ENCODE data around the gene KCNQ1OT1. TPM values are rescaled to one million over a fixed set of nuclear protein-coding genes. Genes with fewer than 3 reads are reported as not detected.

The KCNQ1OT1 gene
- total RNA-seq, 1 donor from 2014 or later = 3.4 TPM

- peak in 1 of 2 donors; percentile 82 for DNase-seq (ENCODE audit: extremely low spot score in 2 of 2)
- Histone ChIP-seq H3K27ac (no peak overlapping the region), H3K27me3 (no peaks in the 10 kb centered on the region), H3K4me3 (no peak overlapping the region), H3K9me3 (peaks cover 12% of the 10 kb centered on the region), H3K4me1 (no peaks in the 10 kb centered on the region), H3K36me3 (no peaks in the 10 kb centered on the region)
- TF ChIP-seq POLR2AphosphoS5 (IDR thresholded peaks at IDR 0.05; ENCODE audit: insufficient read depth in 1 of 2, low read depth in 1 of 2) (no peak), POLR2A (IDR thresholded peaks at IDR 0.05) (no peak)
- TF ChIP-seq, protein P1, sequence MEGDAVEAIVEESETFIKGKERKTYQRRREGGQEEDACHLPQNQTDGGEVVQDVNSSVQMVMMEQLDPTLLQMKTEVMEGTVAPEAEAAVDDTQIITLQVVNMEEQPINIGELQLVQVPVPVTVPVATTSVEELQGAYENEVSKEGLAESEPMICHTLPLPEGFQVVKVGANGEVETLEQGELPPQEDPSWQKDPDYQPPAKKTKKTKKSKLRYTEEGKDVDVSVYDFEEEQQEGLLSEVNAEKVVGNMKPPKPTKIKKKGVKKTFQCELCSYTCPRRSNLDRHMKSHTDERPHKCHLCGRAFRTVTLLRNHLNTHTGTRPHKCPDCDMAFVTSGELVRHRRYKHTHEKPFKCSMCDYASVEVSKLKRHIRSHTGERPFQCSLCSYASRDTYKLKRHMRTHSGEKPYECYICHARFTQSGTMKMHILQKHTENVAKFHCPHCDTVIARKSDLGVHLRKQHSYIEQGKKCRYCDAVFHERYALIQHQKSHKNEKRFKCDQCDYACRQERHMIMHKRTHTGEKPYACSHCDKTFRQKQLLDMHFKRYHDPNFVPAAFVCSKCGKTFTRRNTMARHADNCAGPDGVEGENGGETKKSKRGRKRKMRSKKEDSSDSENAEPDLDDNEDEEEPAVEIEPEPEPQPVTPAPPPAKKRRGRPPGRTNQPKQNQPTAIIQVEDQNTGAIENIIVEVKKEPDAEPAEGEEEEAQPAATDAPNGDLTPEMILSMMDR (IDR thresholded peaks at IDR 0.05) = no peak
- intact Hi-C loops (cut with DNase I) = no loop called here
Observed at GRCh38 chr11:2664376-2664775, 35.4 kb downstream of the KCNQ1OT1 start.

DNA sequence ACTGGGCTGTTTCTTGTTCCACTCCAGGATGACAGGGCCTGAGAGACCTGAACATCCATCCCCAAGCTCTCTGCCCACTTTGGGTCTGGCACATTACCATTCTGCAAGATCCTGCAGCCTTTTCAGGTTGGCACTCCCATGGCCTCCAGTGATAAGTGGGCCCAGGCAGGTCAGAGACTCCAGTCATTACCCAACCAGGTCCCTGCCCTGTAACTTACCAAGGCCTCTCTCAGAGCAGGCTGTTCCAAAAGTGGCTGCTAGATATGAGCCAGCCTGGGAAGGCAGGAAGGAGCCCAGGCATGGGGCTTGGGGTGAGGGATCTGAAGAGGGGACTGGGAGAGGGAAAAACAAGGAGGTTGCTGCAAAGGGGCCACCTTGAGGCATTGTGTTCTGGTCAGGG is 35.9 kb downstream of the KCNQ1OT1 start:
- intact Hi-C loops (cut with DNase I) = no loop called here
- Histone ChIP-seq H3K4me1 (no peaks in the 10 kb centered on the region), H3K9me3 (peaks cover 12% of the 10 kb centered on the region), H3K4me3 (no peak overlapping the region), H3K27me3 (no peaks in the 10 kb centered on the region), H3K36me3 (no peaks in the 10 kb centered on the region), H3K27ac (no peak overlapping the region)
- TF ChIP-seq, protein P1 (IDR thresholded peaks at IDR 0.05) = no peak
- no peak for TF ChIP-seq POLR2AphosphoS5 (IDR thresholded peaks at IDR 0.05; ENCODE audit: insufficient read depth in 1 of 2, low read depth in 1 of 2)
- TF ChIP-seq POLR2A (IDR thresholded peaks at IDR 0.05) = no peak
- DNase-seq (ENCODE audit: extremely low spot score in 2 of 2) = peak in 1 of 2 donors; percentile 70

DNA sequence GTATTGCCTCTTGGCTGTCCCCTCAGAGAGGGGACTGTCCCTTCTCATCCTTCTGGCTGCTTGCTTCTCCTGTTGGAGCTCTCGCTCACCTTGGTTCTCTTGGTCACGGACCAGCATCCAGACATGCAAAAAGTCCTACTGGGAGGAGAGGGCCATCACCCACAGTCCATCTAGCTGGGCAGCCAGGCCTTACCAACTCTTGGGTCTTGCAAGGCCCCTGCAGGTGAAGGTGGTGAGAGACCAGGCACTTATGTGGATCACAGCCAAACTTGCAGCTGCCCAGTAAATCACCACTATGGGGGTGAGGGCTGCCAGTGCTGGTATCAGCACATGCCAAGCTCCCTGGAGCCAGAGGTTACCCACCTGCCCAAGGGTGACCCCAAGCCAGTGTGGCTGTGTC is 36.3 kb downstream of the KCNQ1OT1 start:
- peaks cover 12% of the 10 kb centered on the region for H3K9me3 ChIP-seq
- intact Hi-C loops (cut with DNase I) = no loop called here
- H3K27me3 ChIP-seq = no peaks in the 10 kb centered on the region
- H3K36me3 ChIP-seq = no peaks in the 10 kb centered on the region
- no peak overlapping the region for H3K27ac ChIP-seq
- no peak overlapping the region for H3K4me3 ChIP-seq
- DNase-seq (ENCODE audit: extremely low spot score in 2 of 2) = peak; percentile 74 to 78
- no peaks in the 10 kb centered on the region for H3K4me1 ChIP-seq
- TF ChIP-seq, protein P1 (IDR thresholded peaks at IDR 0.05) = no peak
- TF ChIP-seq POLR2A (IDR thresholded peaks at IDR 0.05) (no peak), POLR2AphosphoS5 (IDR thresholded peaks at IDR 0.05; ENCODE audit: insufficient read depth in 1 of 2, low read depth in 1 of 2) (no peak)

GRCh38 chr11:2662430-2663299 is 37.1 kb downstream of the KCNQ1OT1 start:
- peak; percentile 60 to 77 for DNase-seq (ENCODE audit: extremely low spot score in 2 of 2)
- Histone ChIP-seq H3K4me1 (no peaks in the 10 kb centered on the region), H3K27me3 (no peaks in the 10 kb centered on the region), H3K9me3 (peaks cover 12% of the 10 kb centered on the region), H3K36me3 (no peaks in the 10 kb centered on the region), H3K4me3 (no peak overlapping the region), H3K27ac (no peak overlapping the region)
- intact Hi-C loops (cut with DNase I) = no loop called here
- TF ChIP-seq POLR2AphosphoS5 (IDR thresholded peaks at IDR 0.05; ENCODE audit: insufficient read depth in 1 of 2, low read depth in 1 of 2) = no peak
- TF ChIP-seq POLR2A (IDR thresholded peaks at IDR 0.05) = no peak
- TF ChIP-seq, protein P1 (IDR thresholded peaks at IDR 0.05) = no peak

DNA sequence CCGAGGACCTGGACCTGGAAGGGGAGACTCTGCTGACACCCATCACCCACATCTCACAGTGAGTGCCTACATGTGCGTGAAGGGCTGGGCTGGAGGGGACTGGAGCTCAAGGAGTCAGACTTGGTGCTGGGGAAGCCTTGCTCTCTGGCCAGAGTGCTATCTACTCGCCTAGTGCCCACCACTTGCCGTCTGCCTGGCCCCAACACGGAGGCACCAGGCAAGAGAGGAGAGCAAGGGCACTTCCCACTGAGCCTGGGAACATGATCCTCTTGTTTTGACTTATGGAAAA is 37.8 kb downstream of the KCNQ1OT1 start:
- TF ChIP-seq POLR2A (IDR thresholded peaks at IDR 0.05) = no peak
- TF ChIP-seq POLR2AphosphoS5 (IDR thresholded peaks at IDR 0.05; ENCODE audit: insufficient read depth in 1 of 2, low read depth in 1 of 2) = no peak
- TF ChIP-seq, protein P1 (IDR thresholded peaks at IDR 0.05) = no peak
- DNase-seq (ENCODE audit: extremely low spot score in 2 of 2) = peak; percentile 74 to 79
- intact Hi-C loops (cut with DNase I) = no loop called here

More for the DNA sequence above, 37.8 kb downstream of the KCNQ1OT1 start:
- no peak overlapping the region for H3K27ac ChIP-seq
- H3K36me3 ChIP-seq = no peaks in the 10 kb centered on the region
- no peaks in the 10 kb centered on the region for H3K4me1 ChIP-seq
- no peaks in the 10 kb centered on the region for H3K27me3 ChIP-seq
- no peak overlapping the region for H3K4me3 ChIP-seq
- peaks cover 12% of the 10 kb centered on the region for H3K9me3 ChIP-seq
